GM21723 (cell line): ENCODE data around the gene COG2.
"Not testable (repeated sequence)": the region's sequence is repeated elsewhere in the genome, so short reads cannot be mapped to it uniquely, and the experiment has no call there.

Experiments
- ATAC-seq: cut with Tn5 transposase; IDR thresholded peaks from one replicate; pipeline ENCODE4 v1.9.1; 2021; ENCODE audit warnings: mild to moderate bottlenecking, moderate library complexity; ENCODE audit not compliant: unreplicated experiment

The COG2 gene

GRCh38 chr1:230713547-230713914 lies 71.2 kb downstream of the COG2 start:
- ATAC-seq: no peak

DNA sequence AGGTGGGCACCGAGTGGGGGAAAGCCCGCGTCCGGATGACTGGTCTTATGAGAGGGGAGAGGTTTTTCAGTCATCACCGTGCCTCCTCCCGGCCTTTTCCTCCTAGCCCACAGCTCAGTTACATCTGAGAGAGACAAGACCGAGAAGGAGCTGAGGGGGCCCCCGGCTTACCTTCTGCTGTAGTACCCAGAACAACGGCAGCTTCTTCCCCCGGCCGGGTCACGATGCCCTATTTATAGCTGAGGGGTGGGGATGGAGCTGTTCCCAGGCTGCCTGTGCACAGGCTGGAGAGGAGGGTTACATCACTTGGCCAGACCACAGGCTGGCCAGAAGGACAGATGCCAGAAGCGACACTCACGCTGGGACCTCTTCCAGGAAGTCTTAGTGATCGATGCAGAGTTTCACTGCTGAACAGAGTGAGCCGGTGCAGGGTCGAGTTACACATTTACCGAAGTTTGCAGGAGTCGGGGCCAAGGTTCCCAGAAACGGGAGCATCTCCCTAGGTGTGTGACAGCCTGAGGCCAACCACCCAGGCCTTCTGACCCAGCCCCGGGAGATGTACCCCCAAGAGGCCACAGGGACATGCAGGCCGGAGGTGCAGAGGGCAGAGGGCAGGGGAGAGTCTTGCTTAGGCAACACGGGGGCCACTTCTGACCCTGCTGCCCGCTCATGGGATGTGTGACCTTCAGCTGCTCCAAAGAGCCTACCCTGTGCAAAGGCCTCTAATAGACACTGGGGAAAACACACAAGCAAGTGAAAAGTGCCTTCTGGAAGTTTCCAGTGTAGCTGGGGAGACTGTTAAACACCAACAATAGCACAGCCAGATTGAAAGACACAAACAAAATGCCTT lies 71.9 kb downstream of the COG2 start, which contains the start of gene AGT:
AGT (minus strand) TSS at position 208 of the 850 bp plus-strand sequence. CDS start 3,299 bp downstream, outside the sequence.
- no peak for ATAC-seq

DNA sequence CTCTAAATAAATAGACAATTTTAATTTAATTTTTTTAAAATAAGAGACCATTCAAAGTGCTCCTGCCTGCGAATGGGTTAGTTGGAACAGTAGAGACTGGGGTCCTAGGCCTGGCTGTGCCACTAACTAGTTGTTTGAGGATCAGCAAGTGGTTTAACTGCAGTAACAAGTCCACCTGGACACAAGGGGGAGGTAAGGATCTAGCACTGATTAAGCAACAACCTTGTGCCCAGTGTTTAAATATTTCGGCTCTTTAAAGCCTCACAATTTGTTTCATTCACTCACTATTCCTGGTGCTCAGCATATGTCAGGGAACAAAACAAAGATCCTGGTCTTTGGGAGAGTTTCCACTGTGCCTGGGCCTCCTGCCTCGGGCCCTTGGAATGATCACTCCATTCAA lies 73.2 kb downstream of the COG2 start:
- ATAC-seq: no peak

- ATAC-seq: not testable (repeated sequence)
Observed at GRCh38 chr1:230716453-230716852, 74.2 kb downstream of the COG2 start.

GRCh38 chr1:230717251-230717650 lies 75.0 kb downstream of the COG2 start:
- ATAC-seq: no peak

- ATAC-seq: not testable (repeated sequence)
Observed at GRCh38 chr1:230721849-230722522, 79.7 kb downstream of the COG2 start.

DNA sequence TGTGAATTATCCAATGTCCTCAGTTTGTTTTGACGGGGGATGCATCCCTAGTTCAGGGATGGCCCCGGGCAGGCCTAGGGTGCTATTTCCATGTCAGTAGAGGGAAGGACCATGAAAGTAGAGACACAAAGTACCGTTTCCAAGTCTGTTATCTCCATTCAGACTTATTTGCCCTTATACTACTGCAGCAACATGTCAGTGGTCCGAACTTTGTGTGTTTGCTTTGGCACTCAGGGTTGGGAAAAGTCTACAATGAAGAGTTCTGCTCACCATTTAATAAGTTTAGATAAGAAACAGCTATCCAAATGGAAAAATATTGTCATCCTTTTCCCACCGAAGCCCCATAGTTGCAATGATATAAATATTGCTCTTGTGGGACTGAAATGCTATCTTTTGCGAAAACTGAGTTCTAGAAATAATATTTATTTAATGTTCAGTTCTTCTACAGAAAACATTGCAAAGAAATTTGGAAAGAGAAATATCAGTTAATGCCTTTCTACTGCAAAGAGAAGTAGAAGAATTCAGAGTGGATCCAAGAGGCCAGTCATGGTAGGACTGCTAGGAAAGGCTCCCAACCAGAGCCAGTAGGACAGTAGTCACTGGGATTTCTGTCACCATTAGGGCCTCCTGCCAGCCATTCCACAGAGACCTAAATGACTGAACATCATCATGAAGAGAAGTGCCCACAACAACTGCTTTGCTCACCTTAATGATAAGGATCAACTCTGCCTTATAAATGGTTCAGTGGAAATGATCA lies 83.2 kb downstream of the COG2 start:
- ATAC-seq: no peak

- ATAC-seq: no peak
Observed at GRCh38 chr1:230728710-230729392, 86.6 kb downstream of the COG2 start.

DNA sequence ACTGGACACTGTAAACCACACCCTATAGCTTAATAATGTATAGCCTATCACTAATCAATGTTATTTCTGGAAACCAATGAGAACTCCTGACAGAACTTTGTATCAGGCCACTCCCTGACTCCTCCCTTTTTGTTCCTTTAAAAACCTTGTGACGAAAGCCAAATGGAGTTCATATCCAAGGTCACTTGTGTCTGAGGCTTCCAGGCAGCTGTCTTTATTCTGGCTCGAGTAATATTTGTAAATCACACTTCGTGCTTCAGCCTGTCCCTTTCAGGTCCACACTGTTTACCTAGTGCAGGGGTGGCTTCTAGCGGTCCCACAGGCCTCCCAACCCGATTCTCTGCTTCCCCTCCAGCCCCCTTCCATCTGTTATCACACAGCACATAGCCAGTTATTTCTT lies 88.7 kb downstream of the COG2 start:
- ATAC-seq: no peak

DNA sequence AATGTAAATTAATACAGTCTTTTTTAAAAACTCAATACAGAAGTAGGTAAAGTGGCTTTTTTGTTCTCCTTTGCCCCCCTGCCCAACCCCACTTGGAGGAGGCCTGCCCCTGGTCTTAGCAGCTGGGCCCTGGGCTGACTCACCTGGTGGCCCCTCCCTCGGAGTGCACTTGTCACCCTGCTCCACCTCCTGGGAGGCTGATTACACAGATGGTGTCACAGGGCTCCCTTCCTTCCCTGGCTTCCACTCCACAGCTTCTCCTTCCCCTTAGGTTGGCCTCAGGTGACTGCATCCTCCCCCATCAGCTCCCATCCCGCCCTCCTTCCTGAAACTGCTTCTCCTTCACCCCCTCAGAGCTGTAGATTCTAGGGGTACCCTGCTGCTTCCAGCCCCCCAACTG lies 93.2 kb downstream of the COG2 start:
- no peak for ATAC-seq

DNA sequence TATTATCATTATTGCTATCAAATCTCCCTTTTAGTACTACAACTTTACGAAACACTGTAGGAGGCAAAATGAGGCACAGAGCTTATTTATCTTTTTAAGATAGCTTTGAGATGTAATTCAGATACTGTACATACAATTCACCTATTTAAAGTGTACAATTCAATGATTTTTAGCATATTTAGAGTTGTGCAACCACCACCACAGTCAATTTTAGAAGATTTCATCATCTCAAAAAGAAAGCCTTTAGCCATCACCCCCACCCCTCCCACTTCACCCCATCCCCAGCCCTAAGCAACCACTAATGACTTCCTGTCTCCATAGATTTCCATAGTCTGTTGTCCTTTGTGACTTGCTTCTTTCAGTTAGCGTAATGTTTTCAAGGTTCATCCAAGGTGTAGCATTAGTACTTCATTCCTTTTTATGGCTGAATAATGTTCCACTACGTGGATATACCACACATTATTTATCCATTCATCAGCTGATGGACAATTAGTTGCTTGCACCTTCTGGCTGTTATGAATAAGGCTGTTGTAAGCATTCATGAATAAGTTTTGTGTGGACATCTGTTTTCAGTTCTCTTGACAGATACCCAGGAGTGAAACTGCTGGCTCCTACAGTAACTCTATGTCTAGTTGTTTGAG lies 95.5 kb downstream of the COG2 start:
- no peak for ATAC-seq

DNA sequence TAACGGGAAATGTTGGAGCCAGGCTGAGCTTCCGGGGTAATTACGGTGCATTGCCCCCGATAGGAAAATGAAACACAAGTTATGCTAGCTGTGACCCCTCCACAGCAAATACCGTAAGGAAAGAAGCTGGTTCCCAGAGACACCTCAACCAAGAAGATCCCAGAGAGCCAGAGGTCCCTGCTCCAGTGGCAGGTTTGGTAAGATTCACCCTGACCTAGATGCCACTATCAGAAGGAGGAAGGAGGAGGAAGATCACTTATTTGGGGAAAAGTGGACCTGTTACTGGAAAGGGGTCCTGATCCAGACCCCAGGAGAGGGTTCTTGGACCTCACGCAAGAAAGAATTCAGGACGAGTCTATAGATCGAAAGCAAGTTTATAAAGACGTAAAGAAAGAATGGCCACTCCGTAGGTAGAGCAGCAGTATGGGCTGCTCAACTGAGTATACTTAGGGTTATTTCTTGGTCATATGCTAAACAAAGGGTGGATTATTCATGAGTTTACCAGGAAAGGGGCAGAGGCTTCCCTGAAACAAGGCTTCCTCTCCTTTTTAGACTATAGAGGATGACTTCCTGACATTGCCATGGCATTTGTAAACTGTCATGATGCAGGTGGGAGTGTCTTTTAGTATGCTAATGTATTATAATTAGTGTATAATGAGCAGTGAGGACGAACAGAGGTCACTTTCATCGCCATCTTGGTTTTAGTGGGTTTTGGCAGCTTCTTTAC lies 97.4 kb downstream of the COG2 start:
- ATAC-seq: no peak
